UCSD-AML1 (cell line): ENCODE results near the gene PBXIP1.

ENCODE experiments used
- DNase-seq: peaks from one replicate; lab custom pipeline; 2025; ENCODE audit not compliant: unreplicated experiment; lab: John Stamatoyannopoulos, UW

PBXIP1 gene

DNA sequence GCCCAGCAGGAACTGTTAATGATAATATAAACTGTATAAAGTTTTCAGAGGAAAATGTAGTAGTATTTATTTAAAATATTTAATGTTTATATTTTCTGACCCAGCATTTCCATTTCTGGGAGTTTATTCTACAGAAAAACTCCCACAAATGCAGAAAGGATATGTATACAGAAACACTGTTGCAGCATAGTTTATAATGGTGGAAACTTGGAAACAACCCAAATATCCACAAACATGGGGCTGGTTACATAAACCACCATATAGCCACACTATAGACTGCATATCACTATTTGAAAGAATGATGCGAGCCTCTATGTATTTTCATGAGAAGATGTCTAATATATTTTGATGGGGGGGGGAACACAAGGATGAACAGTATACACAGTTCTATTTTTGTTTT lies 54.3 kb downstream of the PBXIP1 start:
- DNase-seq, result no peak

DNA sequence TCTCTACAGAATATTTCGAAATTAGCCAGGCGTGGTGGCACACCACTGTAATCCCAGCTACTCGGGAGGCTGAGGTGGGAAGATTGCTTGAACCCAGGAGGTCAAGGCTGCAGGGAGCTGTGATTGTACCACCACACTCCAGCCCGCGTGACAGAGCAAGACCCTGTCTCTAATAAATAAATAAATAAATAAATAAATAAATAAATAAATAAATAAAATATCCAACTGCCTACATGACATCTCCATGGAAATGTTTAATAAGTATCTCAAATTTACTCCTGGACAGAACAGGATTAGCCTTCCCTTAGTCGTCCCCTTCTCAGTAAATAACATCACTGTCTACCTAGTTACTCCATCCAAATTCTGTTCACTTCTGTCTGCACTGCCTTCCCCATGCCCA lies 56.9 kb downstream of the PBXIP1 start:
- DNase-seq, result no peak

DNA sequence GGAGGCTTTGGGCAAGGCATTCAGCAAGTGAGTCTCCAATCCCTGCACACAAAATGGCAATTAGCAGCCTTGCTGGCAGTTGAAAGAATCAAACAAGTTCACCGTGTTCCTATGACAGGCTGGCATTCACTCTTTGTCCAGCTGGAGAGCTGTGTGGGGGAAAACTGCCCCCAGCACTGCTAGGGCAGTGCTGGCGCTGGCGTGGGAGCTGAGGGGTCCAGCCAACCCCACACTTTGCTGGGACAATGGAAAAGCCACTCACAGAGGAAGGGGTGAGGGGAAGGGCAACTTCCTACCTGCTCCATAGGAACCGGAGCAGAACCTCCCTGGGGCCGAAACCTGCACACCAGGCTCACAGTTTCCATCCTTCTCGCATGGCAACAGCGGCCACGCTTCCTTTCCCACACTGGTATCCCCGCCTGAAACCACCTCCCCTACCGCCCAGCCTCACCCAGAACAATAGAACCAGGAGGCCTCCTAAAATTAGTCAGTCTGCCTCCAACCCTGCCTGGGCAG lies 59.1 kb downstream of the PBXIP1 start:
- no peak for DNase-seq

DNA sequence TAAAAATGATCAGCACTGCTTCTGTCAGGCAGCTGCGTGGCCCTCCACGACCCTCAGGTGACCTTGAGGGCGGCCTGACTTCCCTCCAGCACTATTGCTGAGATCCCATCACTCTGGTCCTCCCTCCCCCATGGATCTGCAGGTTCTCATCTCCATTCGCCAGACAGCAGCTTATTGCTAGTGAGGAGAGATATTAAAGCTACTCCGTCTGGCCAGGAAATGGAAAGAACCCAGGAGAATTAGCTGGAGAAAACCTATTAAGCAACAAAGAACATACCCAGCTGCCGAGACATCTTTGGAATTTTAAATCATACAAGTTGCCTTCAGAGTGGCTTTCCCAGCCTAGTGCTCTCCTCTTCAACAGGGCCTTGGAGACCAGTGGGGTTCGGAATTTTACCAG lies 60.1 kb downstream of the PBXIP1 start:
- DNase-seq, result no peak
